CD4-positive, alpha-beta T cell treated with Interleukin-21 for 1 hour (primary cell): ENCODE data around the gene KEL.
"Not testable (repeated sequence)": the region's sequence is repeated elsewhere in the genome, so short reads cannot be mapped to it uniquely, and the experiment has no call there.

Source experiments
- DNase-seq: peaks from one replicate; pipeline ENCODE4 v3.0.0-alpha.2; 2020

KEL gene

DNA sequence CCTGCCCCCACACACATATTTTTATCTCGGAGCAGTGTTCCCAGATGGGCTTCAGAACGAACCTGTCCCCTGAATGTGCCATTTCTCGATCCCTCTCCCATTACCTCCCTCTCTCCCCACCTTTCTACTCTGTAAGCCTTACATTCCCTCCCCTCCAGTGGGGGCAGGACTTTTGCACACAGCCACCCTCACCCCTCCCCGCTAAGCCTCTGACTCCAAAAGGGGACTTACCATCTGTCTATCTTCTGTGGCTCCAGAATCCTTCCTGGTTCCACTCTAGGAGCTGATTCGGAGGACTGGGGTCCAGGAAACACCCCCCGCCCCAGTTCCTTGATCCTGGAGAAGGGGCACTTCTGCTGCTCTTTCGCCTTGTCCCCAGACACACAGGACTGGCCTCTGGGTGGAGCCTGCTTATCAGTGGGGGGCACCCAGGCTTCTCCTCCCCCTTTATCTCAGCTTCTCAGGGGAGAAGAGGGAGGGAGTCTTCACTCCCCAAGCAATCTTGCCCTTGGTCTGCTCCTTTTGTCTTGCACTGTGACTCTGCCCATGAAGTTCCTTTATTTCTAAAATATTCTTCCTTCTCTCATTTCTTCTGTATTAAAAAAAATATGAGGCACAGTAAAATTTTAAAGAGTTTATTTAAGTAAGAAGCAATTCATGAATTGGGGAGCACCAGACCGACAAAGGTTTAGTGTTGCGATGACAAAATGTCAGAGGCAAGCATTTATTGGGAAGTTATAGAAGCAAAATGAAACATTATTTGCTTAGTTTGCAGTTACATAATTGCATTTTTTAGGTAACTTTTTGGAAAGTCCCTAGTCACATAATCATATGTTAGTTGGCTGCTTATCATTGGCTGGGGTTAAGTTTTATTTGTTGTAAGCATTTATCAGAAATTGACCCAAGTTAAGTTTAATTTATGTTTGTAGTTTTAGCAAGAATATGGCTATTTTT lies at the start of gene KEL:
KEL (minus strand) TSS at position 391 of the 954 bp plus-strand sequence; CDS start at position 234, 157 bp downstream.
- no peak for DNase-seq

GRCh38 chr7:143008007-143008901 lies 46.1 kb upstream of the KEL start:
- DNase-seq, result peak; percentile 82

- DNase-seq, result no peak
These were observed 43.6 kb upstream of the KEL start for GRCh38 chr7:143005632-143006260.

DNA sequence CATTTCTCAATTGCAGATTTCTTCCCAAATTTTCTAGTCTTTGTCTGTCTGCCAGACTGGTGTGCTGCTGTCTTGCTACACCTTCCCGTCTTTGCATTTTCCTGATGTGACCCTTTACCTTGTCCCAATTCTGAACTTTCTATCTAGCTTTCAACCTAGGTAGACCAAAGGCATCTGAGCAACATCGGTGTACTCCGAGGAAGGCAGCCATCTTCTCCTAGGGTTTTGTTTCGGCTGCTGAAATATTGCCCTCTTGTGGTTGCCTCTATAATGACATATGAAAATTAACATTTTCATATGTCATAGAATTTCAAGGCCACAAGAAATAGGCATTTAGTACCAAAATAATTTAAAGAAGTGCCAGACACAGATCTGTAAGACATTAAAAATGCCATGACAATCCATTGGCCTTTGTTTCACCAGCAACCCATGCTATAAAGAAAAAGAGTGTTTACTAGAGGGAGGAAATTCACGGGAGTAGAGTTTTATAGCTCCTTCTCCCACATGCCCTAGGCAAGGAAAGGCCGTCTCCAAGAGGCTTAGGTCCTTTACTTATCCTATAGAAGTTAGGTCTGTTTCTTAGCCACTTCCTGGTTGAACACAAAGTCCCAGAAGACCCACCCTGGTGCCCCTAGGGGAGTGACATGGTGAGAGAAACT lies 41.4 kb upstream of the KEL start:
- DNase-seq, result peak; percentile 76

- no peak for DNase-seq
These were observed 40.7 kb upstream of the KEL start for GRCh38 chr7:143002898-143003297.

- DNase-seq, result peak; percentile 16
These were observed 39.9 kb upstream of the KEL start for GRCh38 chr7:143002106-143002505.

- no peak for DNase-seq
These were observed 38.5 kb upstream of the KEL start for GRCh38 chr7:143000648-143001047.

DNA sequence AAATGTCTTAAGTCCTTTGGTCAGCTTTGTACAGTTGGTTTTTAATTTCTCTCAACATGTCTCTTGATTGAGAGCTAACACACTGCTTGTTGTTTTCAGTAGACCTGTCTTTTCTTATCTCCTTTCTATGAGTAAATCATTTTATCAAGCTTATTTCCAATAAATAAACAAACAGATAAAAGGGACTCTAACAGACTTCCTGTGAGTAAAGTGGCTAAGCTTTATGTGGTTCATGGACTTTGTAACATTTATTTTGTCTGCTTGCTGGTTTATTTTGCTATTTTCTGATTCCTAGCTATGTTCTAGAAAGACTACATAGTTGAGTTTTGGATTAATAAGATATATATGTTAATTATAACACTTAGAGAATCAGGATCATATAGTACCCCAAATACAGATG lies 37.6 kb upstream of the KEL start:
- DNase-seq, result no peak

DNA sequence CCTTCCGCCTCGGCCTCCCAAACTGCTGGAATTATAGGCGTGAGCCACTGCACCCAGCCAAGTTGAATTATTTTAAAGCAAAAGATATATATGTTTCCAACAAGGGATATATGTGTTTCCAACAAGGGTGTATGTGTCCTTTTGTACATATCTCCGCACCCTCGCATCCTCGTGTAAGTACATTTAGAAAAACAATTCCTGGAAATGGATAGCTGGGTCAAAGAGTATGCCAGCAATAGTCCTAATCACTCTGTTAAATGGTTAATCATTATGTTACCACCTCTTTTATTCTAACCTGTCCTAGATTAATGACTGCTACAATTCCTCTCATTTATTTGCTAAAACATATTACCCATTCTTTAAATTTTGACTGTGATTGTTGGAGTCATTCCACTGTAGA lies 36.8 kb upstream of the KEL start:
- DNase-seq, result no peak

DNA sequence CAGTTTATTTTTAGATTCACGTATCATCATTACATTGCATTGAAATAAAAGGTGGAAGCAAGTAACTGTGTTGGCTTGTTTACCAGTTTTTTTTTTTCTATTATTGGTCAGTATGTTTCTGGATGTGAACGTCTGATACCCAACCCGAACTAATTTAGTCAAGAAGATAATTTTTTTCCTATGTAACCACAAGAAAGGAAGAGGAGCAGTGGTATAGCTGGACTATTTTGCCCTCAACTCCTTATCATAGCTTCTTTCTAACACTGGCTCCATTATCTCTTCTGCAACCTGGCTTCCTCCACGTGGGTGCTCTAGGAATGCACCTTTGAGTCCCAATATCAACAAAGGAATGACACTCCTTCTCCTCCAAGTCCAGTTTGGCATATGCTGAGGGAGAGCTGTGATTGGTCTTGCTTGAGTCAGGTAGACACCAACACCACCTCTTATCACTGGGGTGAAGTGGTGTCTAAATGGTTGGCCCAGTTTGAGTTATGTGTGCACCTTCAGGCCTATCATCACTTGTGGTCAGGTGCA lies 35.4 kb upstream of the KEL start:
- DNase-seq, result no peak

- DNase-seq, result no peak
These were observed 30.3 kb upstream of the KEL start for GRCh38 chr7:142992427-142992826.

DNA sequence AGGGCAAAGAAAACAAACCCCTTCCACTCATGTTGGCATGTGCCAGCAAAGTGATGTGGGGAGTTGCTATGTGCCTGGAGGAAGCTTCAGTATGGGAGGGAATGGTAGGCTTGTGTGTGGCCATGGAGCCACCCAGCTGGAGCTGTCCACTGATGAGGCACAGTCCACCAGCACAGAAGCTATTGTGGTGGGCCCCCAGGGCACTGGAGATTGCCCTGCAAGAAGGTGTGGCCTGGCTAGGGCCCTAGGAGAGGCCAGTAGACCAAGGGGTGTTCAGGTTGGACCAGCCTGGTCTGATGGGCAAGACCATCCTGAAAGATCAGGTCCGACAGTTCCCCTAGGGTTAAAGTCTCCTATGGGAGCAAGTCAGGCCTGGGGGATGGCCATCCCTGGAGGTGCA lies 22.1 kb upstream of the KEL start:
- no peak for DNase-seq

GRCh38 chr7:142983825-142984224 lies 21.7 kb upstream of the KEL start:
- DNase-seq, result no peak

GRCh38 chr7:142978402-142978801 lies 16.2 kb upstream of the KEL start:
- not testable (repeated sequence) for DNase-seq

DNA sequence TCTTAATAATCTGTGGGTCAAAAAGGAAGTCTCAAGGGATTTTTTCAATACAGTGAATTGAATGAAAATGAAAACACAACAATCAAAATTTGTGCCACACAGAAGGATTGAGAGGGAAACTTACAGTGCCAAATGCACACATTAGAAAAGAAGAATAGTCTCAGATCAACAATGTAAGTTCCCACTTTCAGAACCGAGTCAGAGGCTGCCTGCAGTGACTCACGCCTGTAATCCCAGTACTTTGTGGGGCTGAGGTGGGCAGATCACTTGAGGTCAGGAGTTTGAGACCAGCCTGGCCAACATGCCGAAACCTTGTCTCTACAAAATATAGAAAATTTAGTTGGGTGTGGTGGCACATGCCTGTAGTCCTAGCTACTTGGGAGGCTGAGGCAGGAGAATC lies 12.5 kb upstream of the KEL start:
- DNase-seq, result no peak

DNA sequence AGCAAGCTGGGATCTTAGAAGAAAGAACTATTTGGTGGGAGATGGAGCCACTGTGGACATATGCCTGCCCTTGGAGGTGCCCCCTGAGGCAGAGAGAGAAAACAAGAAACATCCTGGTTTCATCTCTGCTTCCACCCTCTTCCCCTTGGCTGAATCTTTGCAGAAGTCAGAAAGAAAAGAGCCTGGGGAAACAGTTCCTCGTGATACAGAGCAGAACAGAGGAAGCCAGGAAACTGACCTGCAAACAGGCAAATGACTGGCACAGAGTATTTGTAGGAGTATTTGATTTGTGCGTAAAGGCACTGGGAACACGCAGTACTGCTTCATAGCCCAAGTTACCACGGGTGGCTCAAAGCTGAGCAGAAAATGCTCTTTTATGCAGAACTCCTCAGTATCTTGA lies 7.0 kb upstream of the KEL start:
- DNase-seq, result no peak

GRCh38 chr7:142968229-142968628 lies 6.1 kb upstream of the KEL start:
- DNase-seq, result no peak

GRCh38 chr7:142964502-142965246 lies 2.5 kb upstream of the KEL start:
- no peak for DNase-seq

DNA sequence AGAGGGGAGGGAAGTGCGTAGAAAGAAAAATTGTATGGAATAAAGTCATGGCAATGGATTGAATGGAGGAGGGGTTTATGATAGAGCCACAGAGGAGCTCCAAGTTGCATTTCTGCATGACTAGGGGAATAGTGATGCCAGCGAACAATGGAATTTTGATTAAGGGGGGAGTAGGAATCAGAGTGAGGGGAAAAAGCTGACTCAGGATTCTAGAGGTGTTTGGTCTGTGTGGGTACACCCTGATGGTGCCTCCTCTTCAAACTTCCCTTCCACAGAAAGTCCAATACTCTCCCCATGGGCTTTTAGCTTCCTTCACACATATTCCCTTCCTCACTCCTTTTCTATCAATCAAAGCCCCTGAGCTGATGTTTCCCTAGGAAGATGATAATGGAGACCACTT lies 1.8 kb upstream of the KEL start:
- DNase-seq, result no peak

DNA sequence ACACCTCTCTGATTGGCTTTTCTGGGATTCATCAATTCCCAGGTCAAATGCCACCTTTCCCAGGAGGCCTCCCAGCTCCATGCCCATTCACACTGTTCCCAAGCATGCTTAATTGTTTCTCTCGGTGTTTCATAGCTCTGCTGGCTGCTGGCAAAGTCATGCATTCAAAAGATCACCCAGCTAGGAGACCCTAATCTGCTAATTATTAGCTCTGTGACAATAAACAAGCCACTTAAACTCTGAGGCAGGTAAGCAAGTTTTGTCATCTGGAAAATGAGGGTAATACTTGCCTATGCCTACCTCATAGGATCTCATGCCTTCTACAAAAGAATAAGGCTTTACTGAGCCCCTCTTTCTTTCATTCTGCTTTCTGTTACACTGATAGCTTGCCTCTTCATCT lies 828 bp upstream of the KEL start:
- no peak for DNase-seq

DNA sequence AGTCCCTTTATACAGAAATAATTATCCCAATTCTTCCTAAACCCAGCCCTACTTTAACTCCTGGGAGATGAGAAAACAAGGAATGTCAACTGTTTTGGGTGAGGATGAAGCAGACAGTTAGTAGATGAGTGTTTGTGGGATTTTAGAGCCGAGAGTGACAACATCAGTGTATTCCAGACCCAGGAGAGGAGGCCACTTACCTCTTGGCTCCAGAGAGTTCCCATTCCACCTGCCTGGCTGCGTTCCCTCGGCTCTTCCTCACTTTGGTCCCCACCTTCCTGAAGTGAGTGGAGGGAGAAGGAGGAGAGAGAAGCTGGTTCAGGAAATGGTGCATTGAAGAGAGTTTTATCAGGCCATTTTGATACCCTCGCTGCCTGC lies 579 bp downstream of the KEL start:
- DNase-seq, result no peak
